Hematopoietic multipotent progenitor cell treated with erythropoietin and hydrocortisone succinate and interleukin-3 and kit ligand, for 17 days (in vitro differentiated cells): ENCODE measurements around the gene RFX2.
"Not testable (repeated sequence)": the region's sequence is repeated elsewhere in the genome, so short reads cannot be mapped to it uniquely, and the experiment has no call there.

ENCODE experiments used
- DNase-seq: peaks from one replicate; pipeline ENCODE4 v3.0.0-alpha.2; 2015; ENCODE audit warnings: low spot score

Gene RFX2

DNA sequence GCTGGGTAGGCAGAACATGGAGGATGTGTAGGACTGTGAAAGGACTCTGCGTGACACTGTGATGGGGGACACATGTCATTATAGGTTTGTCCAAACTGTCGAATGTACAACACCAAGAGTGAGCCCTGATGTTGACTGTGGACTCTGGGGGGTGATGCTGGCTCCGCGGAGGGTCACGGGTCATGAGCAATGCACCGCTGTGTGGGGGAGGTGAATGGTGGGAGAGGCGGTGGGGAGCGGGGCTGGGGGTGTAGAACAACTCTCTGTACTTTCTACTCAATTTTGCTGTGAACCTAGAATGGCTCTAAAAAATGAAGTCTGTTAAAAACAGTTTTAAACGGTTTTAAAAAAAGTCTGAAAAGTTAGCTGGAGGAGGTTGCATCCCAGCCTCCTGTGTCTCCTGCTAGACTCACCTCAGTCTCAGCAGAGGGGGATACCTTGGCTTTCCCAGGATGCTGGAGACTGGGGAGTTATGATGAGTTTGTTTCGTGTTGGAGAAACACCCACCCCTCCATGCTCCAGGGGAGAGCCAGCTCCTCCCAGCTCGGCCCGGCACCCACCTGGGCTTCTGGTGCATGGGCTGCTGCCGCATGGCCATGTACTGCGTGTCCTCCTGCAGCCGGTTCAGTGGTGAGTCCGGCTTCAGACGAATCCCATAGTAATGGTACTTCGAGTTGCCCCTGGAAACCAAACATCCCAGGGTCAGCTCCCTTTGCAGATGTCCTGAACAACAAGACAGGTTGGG, 97.7 kb downstream of the RFX2 start:
- DNase-seq = no peak

DNA sequence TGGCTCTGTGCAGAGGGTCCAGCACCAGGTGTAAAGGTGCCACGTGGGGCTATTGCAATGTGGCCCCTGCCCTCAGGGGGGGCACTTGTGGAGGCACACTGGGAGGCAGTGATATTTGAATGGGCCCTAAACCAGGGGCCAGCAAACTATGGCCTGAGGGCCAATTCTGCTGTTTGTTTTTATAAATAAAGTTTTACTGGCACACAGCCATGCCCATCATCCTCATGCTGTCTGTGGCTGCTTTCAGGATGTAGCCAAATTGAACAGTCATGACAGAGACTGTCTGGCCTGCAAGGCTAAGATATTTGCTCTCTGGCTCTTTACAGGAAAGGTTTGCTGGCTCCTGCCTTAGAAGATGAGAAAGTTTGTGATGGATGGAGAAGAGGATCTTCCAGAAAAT, 98.5 kb downstream of the RFX2 start:
- DNase-seq = no peak

DNA sequence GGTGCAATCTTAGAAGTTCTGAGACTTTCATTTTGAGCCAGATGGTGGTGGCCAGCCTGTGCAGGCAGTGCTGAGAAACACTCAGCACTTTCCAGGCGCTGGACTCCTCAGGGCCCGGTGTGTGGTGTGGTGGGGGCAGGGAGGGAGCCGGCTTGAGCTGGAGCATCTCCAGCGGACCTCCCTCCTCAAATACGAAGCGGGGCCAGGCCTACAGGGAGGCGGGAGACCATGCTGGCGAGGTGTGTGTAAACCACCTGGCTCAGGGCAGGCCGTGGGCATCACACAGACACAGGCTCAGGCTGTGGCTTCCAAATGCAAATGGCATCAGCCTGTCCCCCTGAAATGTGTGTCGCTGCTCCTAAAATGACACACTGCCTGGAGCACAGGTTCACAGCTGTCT, 99.1 kb downstream of the RFX2 start:
- no peak for DNase-seq

DNA sequence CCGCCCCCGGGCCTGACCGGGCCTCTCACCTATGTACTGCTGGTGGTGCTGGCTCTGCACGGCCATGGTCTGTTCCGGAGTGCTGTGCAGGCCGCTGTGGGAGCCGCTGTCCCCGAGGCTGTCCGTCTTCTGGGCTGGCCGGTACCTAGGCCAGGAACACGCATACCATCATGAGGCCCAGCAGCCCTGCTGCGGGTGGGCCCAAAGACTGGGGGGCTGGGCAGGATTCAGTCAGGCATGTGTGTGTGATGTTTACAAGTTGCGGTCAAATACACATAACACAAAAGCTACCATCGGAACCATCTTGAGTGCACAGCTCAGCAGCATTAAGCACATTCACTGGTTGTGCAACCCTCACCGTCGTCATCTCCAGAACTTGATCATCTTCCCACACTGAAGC, 100.2 kb downstream of the RFX2 start:
- DNase-seq = no peak

DNA sequence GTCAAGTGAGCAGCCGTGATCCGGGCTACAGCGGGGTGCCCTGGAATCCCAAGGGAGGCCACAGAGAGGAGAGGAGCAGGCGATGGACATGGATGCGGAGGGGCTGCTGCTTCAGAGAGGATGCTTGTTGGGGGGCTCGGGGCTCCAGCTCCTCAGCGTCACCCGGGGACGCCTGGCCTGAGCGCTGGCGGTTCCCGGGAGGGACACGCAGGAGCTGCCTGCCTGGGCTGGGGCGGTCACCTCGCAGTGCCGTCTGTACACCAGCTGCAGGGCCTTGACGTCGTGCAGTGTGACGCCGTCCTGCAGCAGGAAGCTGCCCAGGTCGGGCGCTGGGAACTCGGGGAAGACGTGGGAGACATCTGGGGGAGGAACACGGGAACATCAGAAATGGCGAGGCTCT, 102.4 kb downstream of the RFX2 start:
- no peak for DNase-seq

DNA sequence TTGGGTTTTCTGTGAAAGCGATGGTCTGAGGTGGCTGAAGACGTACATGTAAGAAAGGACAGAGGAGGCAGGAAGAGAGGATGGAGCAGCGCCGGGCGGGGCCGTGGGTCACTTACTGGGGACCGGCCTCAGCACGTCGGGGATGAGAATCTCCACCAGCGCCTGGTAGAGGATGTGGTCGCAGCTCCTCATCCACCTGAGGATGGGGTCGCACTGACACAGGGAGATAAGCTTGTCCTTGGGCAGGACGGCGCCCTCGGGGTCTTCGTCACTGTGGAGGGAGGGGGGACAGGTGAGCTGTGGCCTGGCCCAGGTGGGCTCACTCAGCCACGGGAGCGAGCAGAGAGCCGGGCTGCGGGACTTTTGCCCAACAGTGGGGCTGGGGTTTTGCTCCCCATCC, 103.4 kb downstream of the RFX2 start:
- DNase-seq = no peak

DNA sequence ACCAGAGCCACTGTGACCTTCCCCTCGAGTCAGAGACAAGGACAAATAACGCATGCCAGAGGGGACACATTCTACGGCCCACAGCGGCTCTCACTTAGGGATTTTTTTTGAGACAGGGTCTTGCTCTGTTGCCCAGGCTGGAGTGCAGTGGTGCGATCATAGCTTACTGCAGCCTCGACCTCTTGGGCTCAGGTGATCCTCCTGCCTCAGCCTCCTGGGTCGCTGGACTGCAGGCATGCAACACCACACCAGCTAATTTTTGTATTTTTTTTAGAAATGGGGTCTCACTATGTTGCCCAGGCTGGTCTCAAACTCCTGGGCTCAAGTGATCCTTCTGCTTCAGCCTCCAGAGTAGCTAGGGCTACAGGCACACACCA, 104.2 kb downstream of the RFX2 start:
- DNase-seq = not testable (repeated sequence)

DNA sequence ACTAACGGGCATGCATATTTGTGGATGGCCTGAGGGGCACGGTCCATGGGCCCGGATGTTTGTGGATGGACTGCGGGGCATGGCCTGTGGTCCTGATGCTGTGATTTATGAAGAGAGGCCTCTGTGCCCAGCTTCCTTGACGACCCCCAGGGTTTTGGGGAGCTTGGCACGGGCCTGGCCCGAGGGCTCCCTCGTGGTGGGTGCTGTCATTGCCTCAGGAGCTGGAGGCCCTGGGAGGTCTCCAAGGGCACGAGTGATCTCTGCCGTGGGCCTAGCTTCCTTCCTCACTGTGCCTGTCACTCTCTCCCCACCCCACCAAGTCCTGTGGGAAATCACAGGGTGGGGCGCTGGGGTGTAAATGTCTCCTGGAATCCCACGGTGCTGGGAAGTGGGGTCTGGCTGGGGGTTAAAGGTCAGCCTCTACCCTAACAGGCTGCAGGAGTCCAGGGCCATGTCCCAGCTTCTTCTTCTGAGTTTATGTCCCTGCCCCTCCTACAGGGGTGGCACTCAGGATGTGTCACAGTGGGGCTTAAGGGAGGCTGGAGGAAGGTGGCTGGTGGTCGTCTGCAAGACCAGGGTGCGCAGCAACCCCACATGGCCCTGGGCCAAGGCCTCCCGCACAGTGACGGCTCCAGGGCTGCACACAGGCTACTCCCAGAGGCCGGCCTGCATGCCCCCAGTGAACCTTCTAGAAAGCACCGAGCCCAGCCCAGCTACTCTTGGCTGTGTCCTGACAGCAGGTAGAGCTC, 104.8 kb downstream of the RFX2 start:
- DNase-seq = no peak

DNA sequence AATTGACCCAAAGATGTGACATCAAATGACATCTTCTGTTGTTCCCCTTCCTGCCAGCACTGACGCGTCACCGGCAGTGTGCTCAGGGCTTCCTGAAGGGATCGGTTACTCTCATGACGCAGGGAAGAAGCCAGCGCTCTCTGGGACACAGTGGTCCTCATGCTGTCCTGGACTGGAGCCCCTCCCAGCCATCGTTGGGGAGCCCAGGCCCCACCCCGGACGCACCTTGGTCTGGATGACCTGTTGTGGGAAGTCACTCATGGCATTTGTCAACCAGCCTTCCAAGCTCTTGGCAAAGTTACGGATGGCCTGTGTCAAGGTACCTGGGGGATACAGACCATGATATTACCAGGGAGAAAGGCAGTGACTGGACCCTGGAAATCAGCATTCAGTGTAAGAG, 106.3 kb downstream of the RFX2 start:
- no peak for DNase-seq

DNA sequence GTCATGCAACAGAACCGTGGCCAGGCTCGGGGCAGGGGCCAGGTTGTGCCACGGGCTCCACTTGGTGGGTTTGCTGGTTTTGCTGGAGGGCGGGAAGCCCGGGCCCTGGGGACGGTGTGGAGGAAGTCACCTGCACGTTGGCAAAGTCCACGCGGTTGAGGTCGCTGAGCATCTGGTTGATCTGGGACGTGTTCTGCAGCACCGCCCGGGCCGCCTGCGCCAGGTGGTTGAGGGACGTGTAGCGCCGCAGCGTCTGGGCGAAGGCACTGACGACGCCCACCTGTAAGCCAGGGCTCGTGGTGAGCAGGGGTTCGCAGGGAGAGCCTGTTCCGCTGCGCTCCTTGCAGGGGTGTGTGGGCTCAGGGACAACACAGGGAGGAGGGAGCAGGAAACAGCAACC, 107.7 kb downstream of the RFX2 start:
- no peak for DNase-seq

DNA sequence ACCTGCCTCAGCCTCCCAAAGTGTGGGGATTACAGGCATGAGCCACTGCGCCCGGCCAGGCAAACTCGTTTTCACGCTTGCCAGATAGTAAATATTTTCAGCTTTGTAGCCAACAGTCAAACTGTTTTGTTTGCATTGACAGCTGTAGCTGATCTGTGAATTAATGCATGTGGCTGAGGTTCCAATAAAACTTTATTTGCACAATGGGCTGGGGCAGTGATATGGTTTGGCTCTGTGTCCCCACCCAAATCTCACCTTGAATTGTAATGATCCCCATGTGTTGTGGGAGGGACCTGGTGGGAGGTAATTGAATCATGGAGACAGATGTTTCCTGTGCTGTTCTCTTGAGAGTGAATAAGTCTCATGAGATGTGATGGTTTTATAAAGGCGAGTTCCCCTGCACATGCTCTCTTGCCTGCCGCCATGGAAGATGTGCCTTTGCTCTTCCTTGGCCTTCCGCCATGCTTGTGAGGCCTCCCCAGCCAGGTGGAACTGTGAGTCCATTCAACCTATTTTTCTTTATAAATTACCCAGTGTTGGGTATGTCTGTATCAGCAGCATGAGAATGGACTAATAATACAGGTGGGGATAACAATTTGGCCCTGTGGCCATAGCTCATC, 110.0 kb downstream of the RFX2 start:
- DNase-seq = no peak

DNA sequence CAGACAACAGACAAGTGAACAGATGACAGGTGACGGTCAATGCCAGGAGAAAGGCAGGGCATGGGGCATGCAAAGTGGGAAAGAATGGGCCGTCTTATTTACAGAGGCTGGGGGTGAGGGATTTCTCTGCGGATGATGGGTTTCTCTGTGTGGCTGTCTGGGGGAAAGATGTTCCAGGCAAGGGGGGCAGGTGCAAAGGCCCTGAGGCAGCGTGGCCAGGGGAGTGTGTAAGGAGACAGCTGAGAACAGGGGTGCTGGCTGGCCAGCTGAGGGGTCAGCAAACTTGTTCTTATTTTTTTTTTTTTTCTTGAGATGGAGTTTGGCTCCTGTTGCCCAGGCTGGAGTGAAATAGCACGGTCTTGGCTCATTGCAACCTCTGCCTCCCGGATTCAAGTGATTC, 110.6 kb downstream of the RFX2 start:
- no peak for DNase-seq

DNA sequence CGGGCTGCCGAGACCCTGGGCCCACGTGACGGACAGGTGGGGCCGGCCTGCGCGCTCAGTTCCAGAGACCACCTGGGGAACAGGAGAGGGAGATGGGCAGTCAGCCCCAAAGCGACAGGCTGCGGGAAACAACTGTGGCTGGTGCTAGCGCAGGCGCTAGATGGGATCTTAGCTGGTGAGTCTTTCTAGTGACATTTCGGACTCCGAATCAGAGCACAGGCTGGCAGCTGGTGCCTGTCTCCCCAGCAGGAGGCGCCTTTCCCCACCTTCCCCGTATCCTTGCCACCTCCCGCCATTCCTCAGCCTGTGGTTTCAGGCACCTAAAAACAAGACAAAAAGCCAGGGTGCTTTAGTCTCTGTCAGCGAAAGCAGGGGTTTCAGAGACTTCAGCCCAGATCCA, 112.9 kb downstream of the RFX2 start:
- DNase-seq = no peak

DNA sequence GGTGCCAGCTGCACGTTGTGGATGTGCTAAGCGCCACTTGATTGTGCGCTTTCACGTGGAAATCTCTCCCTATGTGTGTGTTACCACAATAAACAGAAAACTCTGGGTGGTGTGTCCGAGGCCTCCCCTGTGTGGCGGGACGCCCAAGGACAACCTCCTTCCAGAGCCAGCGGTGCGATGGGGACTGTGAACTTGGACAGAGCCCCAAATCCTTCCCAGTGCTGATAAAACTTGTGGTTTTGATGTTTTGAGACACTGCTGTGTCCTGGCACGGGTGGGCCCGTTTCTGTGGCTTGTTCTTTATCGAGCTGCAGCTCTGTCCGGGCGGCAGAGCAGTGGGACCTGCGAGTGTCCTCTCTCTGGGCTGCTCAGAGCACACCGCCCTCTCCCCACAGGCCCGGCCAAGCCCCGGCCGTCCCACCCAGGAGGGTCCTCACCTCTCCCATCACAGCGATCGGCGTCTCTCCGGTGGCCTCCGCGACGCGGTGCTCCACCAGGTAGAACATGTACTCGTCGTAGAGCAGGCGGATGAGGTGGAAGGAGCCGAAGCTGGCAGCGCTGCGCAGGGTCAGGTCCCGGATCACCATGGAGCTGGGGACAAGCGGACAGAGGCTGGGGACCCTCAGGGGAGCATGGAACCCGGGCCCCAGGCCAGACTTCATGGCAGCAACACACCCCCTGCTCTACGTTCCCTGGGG, 113.5 kb downstream of the RFX2 start:
- DNase-seq = no peak

DNA sequence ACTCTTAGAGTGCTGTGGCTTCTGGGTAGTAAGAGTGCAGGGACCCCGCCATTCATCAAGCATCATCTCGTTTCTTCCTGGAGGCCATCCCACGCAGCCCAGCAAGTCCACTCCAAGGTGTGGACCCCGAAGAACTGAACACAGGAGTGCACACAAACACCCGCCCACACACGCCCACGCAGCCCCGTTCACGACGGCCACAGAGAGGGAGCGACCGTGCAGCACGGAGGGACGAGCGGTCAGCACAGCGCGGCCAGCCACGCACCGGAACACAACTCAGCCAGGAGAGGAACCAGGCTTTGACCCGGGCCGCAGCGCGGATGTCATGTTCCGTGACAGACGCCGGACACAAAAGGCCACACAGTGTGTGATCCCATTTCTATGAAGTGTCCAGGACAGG, 114.2 kb downstream of the RFX2 start:
- no peak for DNase-seq

DNA sequence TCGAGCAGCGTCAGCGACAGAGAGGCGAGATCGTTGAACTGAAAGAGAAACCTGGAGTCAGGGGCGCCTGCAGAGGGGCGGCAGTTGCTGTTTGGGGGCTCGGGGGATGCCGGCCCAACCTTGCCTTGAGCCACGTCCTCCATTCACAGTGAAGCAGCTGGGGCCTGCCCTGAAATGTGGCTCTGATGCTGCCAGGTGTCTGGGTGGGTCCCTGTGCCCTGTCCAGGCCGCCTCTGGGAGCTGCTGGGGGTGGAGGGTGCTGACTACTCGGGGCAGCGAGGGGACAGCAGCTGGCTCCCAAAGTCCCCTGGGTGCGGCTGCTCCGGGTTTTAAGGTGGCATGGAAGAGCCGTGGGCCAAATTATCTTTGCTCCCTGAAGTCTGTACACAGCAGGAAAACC, 114.7 kb downstream of the RFX2 start:
- no peak for DNase-seq

DNA sequence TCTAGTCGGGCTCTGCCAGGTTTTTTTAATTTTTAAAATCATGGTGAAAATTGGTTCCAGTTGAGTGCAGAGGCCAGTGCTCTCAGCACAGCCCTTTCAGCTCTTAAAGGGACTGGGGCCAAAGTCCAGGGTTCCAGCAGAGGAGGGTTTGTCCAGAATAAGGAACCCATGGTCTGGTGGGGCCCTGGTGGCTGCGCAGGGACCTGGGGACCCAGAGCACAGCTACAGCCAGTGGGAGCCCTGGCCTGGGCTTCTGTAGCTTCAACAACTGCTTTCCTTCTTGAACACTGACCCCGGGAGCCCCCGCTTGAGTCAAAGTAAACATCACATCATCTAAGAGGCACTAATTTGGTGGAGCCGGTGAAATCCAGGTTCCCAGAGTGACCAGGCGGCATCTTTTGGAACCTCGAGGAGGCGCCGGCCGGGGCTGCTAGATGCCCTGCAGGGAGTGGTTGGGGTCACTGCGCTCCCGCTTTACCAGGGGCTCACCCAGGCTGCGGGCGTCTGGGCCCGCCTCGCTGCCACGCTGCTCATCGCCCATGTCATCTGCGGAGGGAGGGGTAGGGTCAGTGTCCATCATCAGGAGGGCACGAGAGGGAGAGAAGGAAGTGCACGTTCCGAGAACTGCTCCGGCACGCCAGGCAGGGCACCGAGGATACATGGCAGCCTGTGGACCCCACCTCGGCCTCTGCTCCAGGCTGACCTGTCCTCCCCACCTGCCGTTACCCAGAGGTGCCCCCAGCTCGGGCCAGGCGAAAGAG, 115.7 kb downstream of the RFX2 start:
- no peak for DNase-seq

DNA sequence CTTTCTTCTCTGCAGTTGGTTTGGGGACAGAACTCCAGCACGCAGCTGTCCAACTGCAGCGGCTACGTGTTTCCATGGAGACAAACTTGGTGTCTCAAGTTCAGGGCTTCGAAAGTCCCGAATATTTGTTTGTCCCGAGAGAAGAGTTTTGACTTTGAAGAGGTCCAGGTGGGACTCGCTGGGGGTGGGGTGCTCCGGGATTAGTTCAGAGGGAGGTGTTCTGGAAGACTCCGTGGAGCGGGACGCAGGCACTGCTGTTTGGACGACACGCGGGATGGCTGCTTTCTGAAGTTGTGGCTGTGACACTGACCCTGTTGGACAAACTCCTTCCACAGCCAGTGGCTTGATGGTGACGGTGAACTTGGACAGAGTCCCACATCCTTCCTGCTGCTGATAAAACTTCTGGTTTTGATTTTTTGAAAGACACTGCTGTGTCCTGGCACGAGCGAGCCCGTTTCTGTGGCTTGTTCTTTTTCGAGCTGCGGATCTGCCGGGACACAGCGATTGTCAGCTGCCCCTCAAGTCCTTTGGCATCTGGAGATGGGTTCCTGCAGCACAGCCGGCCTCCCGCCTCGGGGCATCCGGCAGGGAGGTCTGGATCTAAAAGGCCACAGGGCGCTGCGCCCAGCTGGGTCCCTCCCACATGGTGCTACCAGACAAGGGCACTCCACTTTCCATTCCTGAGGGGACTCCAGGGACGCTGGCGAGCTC, 116.5 kb downstream of the RFX2 start:
- DNase-seq = no peak

DNA sequence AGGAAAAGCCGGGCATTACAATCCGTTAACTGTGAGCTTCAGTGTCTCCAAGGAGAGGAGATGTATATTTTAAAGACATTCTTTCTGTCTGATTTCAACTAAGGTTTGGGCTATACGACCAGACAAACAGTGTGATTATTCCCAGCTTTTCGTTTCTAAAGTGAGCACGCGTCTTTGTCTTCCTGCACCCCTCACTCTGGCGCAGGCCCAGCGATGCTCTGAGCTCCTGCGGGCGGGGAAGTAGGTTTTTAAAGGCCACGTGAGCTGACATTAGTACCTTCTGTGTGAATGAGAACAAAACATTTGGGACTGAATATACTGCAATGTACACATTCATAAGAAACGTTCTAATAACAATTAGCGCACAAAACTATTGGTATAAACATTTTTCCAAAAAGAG, 117.1 kb downstream of the RFX2 start:
- DNase-seq = no peak

DNA sequence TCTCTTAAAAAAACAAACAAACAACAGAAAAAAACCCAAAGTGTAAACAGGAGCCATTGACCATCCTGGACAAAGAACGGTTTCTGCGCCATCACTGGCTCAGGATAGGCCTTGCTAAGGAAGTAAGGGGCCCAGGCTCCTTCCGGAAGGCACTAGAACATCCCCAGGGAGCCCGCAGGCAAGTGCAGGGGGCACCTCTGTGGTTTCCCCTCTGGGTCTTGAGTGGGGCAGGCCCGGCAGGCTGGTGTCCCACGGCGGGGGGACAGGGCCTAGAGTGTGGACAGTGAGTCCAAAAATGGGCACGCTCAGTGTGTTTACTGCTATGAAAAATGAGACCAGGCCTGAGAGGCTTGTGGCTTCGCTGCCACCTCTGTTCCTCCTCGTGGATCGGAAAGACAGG, 117.5 kb downstream of the RFX2 start:
- no peak for DNase-seq

DNA sequence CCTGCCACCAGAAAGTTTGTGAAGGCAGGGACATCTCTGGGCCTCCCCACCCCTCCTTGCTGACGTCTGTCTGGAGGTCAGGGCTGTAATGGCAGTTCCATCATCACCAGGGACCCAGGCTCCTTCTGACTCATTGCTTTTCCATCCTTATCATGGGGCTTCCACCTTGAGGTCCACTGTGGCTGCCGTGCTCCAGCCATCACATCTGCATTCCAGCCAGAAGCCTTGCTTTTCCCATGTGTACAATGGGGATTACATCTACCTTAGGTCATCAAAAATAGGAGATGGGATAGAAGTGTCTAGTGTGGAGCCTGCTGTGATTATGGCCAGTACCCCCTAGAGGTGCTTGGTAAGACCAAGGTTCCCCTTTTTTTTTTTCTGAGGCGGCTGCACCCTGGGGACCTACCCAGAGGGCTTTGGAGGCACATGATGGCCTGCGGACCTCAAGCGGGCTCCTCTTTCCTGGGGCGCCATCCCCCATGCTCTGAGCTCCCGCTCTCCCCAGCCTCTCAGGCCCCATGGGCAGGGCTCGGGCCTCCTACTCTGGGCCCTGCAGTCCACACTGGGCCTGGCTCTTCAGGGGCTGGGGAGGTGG, 119.0 kb downstream of the RFX2 start:
- DNase-seq = no peak
